GM21717 (cell line): ENCODE results near the gene MYO1E.
"Not testable (repeated sequence)": the region's sequence is repeated elsewhere in the genome, so short reads cannot be mapped to it uniquely, and the experiment has no call there.

Experiments
- ATAC-seq: cut with Tn5 transposase; IDR thresholded peaks from one replicate; pipeline ENCODE4 v1.9.1; 2021; ENCODE audit warnings: mild to moderate bottlenecking, moderate library complexity; ENCODE audit not compliant: unreplicated experiment

The MYO1E gene

GRCh38 chr15:59372352-59373211 is at the start of gene MYO1E:
TSS of gene MYO1E (minus strand) at chr15:59372871. CDS start at chr15:59372500, 371 bp downstream.
- peak; percentile 52 for ATAC-seq

GRCh38 chr15:59420986-59421618 is 48.4 kb upstream of the MYO1E start:
- ATAC-seq, result no peak

DNA sequence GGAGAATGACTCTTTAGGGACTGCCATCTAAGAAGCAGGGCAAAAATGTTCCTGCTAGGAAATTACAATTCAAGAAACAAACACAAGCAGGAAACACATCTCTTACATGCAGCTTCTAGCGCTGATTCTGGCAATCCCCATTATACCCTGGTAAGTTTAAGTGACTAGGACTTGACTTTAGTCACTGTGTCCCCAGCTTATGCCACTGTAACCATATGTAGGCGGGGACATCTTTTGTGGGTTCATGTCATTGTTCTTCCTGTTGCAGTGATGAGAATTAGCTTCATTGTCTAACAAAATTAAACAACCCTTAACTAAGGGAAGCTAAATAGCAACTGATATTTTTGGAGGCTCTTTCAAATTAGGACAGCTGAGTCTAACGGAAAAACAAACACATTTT is 47.4 kb upstream of the MYO1E start:
- ATAC-seq, result no peak

DNA sequence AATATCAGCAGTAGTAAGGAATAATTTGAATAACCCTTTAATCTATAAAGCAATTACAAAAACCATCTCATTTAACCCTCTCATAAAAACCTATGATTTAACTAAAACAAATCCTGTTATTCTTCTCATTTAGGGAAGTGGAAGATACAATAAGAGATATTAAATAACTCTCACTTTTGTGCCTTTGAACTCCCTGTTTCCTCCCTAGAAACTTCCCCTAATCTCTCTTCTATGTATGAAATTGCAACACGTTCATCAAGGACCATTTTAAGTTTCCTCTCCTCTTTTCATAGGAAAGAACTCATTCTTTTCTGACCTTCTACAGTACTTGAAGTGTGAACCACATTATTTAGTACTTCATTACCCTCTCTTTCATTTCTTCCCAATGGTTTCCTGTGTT is 46.5 kb upstream of the MYO1E start:
- ATAC-seq, result no peak

DNA sequence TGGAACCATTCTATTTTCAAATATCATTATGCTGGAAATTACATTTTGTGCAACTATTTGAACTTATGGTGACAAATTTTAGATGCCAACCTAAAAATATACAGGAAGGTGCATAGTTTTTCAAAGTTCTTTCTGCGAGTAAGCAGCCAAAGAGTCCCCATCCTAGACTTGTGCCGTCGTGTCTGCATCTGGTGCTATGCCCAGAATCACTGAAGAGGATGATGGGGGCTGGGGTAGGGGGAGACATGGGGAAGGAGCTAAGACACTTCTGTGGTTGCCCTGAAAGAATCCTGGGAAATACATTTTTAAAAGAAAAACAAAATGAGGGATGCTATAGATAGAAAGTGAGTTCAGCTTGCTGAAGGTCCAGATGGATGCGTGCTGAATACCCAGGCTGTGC is 44.1 kb upstream of the MYO1E start:
- no peak for ATAC-seq

DNA sequence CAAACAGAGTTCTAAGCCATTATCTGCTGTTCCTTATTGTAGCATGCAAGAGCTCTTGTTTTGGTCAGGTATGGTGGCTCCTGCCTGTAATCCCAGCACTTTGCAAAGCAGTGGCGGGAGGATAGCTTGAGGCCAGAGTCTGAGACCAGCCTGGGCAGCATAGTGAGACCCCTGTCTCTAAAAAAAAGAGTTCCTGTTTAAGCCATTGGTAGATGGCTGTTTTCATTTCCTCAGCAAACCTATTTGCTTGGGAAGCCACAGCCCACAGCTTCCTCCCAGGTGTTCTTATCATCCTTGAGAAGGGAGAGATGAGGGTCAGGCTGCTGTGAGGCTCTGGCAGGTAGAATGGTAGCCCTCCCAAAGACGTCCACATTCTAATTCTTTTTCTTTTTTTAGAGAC is 40.9 kb upstream of the MYO1E start:
- no peak for ATAC-seq

DNA sequence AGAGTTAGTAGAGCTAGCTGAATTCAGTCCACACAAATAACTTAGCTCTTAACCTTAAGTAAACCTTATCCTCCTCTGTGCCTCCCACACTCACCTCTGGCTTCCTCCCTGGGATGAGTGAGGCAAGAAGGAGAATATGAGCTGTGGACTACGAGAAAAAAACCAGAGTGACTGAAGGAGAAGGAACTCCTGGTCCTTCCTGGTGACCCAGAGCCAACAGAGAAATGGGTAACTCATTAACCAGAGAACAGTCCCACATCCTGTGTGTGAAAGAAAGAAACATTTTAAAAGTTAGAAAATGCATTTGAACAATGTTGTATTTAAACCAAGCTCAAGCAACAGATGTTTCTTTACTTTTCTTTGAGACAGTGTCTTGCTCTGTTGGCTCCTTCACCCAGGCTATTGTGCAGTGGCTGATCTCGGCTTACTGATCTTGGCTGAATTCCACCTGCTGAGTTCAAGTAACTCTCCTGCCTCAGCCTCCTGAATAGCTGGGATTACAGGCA is 37.8 kb upstream of the MYO1E start:
- no peak for ATAC-seq

GRCh38 chr15:59407946-59408345 is 35.3 kb upstream of the MYO1E start:
- ATAC-seq, result no peak

GRCh38 chr15:59406446-59406845 is 33.8 kb upstream of the MYO1E start:
- ATAC-seq, result no peak

- no peak for ATAC-seq
These were observed 32.4 kb upstream of the MYO1E start for GRCh38 chr15:59405079-59405478.

GRCh38 chr15:59401824-59402569 is 29.3 kb upstream of the MYO1E start:
- ATAC-seq, result no peak

DNA sequence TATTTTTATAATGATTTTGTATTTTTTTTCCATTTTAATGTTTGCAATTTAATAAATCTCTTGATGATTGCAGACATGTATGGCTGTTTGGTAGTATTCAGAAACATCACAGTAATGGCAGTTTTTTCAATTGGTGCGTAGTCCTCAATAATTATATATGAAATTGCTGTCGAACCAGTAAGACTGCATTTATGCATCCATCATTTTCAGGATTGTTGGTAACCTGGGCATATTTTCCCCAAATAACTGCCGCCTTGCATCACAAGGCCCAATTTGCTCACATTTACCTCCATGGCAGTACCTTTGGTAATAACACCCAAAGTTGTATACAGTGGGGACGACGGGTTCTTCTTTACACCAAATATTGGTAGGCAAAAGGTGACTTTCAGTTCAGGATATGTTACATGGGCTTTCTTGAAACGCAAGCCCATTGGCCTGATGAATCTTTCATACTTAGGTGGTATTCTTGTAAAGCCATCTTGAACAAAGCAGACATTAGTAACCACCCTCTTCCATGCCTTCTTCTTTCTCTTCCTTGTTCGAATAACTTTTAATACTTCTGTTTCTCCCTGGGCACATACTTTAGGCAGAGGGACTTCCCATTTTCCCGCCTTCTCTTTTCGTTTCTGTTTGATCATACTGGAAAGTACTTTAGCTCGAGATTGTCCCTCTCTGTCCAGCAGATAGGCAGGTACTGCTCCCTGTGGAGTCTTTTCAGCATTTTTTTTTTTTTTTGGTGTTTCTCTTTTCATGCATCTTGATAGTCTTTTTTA is 28.6 kb upstream of the MYO1E start:
- not testable (repeated sequence) for ATAC-seq

GRCh38 chr15:59400103-59400813 is 27.6 kb upstream of the MYO1E start:
- ATAC-seq, result no peak

- ATAC-seq, result no peak
These were observed 26.9 kb upstream of the MYO1E start for GRCh38 chr15:59399465-59400102.

- ATAC-seq, result no peak
These were observed 25.5 kb upstream of the MYO1E start for GRCh38 chr15:59398220-59398619.

DNA sequence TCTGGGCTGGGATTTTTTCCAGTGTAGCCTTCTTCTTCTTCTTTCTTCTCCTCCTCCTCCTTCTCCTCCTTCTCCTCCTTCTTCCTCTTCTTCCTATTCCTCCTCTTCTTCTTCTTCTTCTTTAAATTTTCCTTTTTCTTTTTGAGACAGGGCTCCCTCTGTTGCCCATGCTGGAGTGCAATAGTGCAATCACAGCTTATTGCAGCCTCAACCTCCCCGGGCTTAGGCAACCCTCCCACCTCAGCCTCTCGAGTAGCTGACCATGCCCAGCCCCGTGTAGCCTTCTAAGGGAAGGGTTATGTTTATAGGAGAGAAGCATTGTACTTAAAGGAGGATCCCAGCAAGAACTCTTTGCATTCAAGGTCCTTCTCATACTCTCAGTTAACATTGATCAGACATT is 24.0 kb upstream of the MYO1E start:
- no peak for ATAC-seq

DNA sequence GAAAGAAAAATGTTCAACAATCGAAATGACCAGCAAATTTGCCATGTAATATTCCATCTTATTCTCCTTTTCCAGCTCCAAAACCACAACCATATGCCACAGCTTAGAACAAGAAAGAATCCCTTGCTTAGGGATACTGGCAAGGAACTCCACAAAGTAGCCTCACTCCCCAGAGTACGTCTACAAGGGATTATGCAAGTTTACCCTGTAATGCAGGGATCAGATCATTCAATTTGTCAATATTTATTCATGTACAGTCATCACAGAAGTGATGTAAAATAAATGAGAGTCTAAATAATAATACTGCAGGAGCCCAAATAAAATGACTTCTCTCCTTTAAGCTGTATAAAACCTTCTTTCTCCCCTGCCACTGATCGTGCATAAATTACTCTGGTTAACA is 23.5 kb upstream of the MYO1E start:
- no peak for ATAC-seq

- ATAC-seq, result no peak
These were observed 21.5 kb upstream of the MYO1E start for GRCh38 chr15:59394166-59394661.

- no peak for ATAC-seq
These were observed 19.6 kb upstream of the MYO1E start for GRCh38 chr15:59392299-59392698.
